Measurements from ENCODE around the gene HOXB4.
A peak's percentile ranks its signal among the peaks of the same experiment; 100 is the strongest.

Gene HOXB4

GRCh38 chr17:48615047-48615962 lies 37.2 kb upstream of the HOXB4 start, which contains the start of gene HOXB8:
TSS of gene HOXB8 (minus strand) at chr17:48615292. CDS start at chr17:48614704, 588 bp downstream.
- DNase-seq, result no peak

- DNase-seq, result no peak
Measured at GRCh38 chr17:48613862-48614694, 35.9 kb upstream of the HOXB4 start.

GRCh38 chr17:48612854-48613691 lies 34.9 kb upstream of the HOXB4 start:
- no peak for DNase-seq

GRCh38 chr17:48612456-48612853 lies 34.3 kb upstream of the HOXB4 start:
- DNase-seq, result no peak

- peak in 1 of 2 experiments; percentile 89 for DNase-seq
Measured at GRCh38 chr17:48611681-48612455, 33.7 kb upstream of the HOXB4 start.

- no peak for DNase-seq
Measured at GRCh38 chr17:48611213-48611612, 33.1 kb upstream of the HOXB4 start.

GRCh38 chr17:48610282-48611211 lies 32.4 kb upstream of the HOXB4 start, which contains the start of gene HOXB7:
TSS of gene HOXB7 (minus strand) at chr17:48611017. CDS start at chr17:48610918, 99 bp downstream.
- no peak for DNase-seq

- DNase-seq, result no peak
Measured at GRCh38 chr17:48609759-48610281, 31.7 kb upstream of the HOXB4 start.

GRCh38 chr17:48609033-48609432 lies 30.9 kb upstream of the HOXB4 start:
- DNase-seq, result no peak

GRCh38 chr17:48608494-48608834 lies 30.3 kb upstream of the HOXB4 start:
- no peak for DNase-seq

- no peak for DNase-seq
Measured at GRCh38 chr17:48606892-48607614, 28.9 kb upstream of the HOXB4 start.

GRCh38 chr17:48605991-48606891 lies 28.1 kb upstream of the HOXB4 start:
- no peak for DNase-seq

GRCh38 chr17:48605409-48605919 lies 27.3 kb upstream of the HOXB4 start:
- no peak for DNase-seq

GRCh38 chr17:48604770-48605329 lies 26.7 kb upstream of the HOXB4 start, which contains the start of gene HOXB6:
TSS of gene HOXB6 (minus strand) at chr17:48604986. CDS start at chr17:48598150, 6,836 bp downstream.
- no peak for DNase-seq

GRCh38 chr17:48603959-48604769 lies 26.0 kb upstream of the HOXB4 start:
- no peak for DNase-seq

GRCh38 chr17:48601539-48602425 lies 23.6 kb upstream of the HOXB4 start:
- DNase-seq, result no peak
